A549 (cell line): ENCODE results near the gene ATF1. TPM values are rescaled to one million over a fixed set of nuclear protein-coding genes. Genes with fewer than 3 reads are reported as not detected.
A peak's percentile ranks its signal among the peaks of the same experiment; 100 is the strongest.
"Not testable (repeated sequence)": the region's sequence is repeated elsewhere in the genome, so short reads cannot be mapped to it uniquely, and the experiment has no call there.

Experiments used
- ATAC-seq, 2 experiments: fragments of 200-7000 bp in 1 of 2; fragments of >200 bp in 1 of 2; cut with Nextera tagmentation in 1 of 2; cut with Tn5 transposase in 1 of 2; 3 replicates each; pipeline versions ENCODE4 v1.8.0 to v1.9.1; 2018 to 2020; ENCODE audit warnings: mild to moderate bottlenecking in 1 of 2, moderate library complexity in 1 of 2
- CTCF ChIA-PET: fragments of 300-600 bp; sonication (Branson Sonifier 250); formaldehyde crosslinking; extraction: SDS; loops from one replicate; lab custom pipeline; 2021; ENCODE audit warnings: antibody characterized with exemption, inconsistent platforms; lab: Yijun Ruan, JAX
- POLR2A ChIA-PET: fragments of 350-600 bp; formaldehyde crosslinking; extraction: SDS; loops from one replicate; lab custom pipeline; 2021; ENCODE audit warnings: antibody characterized with exemption, inconsistent platforms; lab: Yijun Ruan, JAX
- DNase-seq, 2 experiments: peaks; one replicate each; pipeline versions ENCODE4 v3.0.0 to v3.0.0-alpha.2; 2011 to 2016; ENCODE audit warnings: low read depth in 1 of 2, low spot score in 1 of 2
- FAIRE-seq: peaks from 2 replicates; lab custom pipeline; 2011; peaks lifted over from hg19 to GRCh38; lab: Jason Lieb, UNC
- H3K27ac ChIP-seq, 2 experiments: fragments of >200 bp; sonication (Bioruptor Twin); formaldehyde crosslinking; 3 replicates each; pipeline ENCODE4 v1.5.1; 2016 to 2017
- H3K4me1 ChIP-seq: fragments of >200 bp; sonication (Bioruptor Twin); formaldehyde crosslinking; 3 replicates; pipeline ENCODE4 v1.6.1; 2016
- H3K4me2 ChIP-seq: fragments of >200 bp; sonication (Bioruptor Twin); formaldehyde crosslinking; 3 replicates; pipeline ENCODE4 v1.6.1; 2016
- H3K4me3 ChIP-seq: fragments of >200 bp; sonication (Bioruptor Twin); formaldehyde crosslinking; 3 replicates; pipeline ENCODE4 v1.5.1; 2016
- H3K9me3 ChIP-seq: fragments of >200 bp; sonication (Bioruptor Twin); formaldehyde crosslinking; 3 replicates; pipeline ENCODE4 v1.6.1; 2016
- CEBPB ChIP-seq, 2 experiments: fragments of >200 bp in 1 of 2; sonication (Bioruptor Twin) in 1 of 2; formaldehyde crosslinking in 1 of 2; IDR thresholded peaks; 2 replicates each; pipeline ENCODE4 v1.6.1; 2012 to 2016
- CHD2 ChIP-seq: fragments of 150-350 bp; IDR thresholded peaks from 2 replicates; pipeline ENCODE4 v1.6.1; 2014; ENCODE audit warnings: low read length; ENCODE audit not compliant: partially characterized antibody
- CHD4 ChIP-seq: fragments of 200-600 bp; sonication (generic); IDR thresholded peaks from 2 replicates; pipeline ENCODE4 v1.6.1; 2016; ENCODE audit warnings: antibody characterized with exemption, mild to moderate bottlenecking, borderline replicate concordance
- EHF ChIP-seq: fragments of 250-450 bp; sonication (Bioruptor Pico); IDR thresholded peaks from 2 replicates; pipeline ENCODE4 v1.5.0; 2020; ENCODE audit warnings: mild to moderate bottlenecking
- EHMT2 ChIP-seq: fragments of 200-600 bp; sonication (generic); IDR thresholded peaks from 2 replicates; pipeline ENCODE4 v1.6.1; 2016; ENCODE audit warnings: antibody characterized with exemption, low read depth, mild to moderate bottlenecking, moderate library complexity
- FOSL2 ChIP-seq, 2 experiments: fragments of 450-650 bp in 1 of 2; fragments of >200 bp in 1 of 2; sonication (Bioruptor Twin) in 1 of 2; formaldehyde crosslinking; IDR thresholded peaks; 2 replicates each; pipeline versions ENCODE4 v1.5.0 to v1.6.1; 2016 to 2020; ENCODE audit warnings: mild to moderate bottlenecking in 1 of 2, moderate library complexity in 1 of 2
- HOXB13 ChIP-seq: fragments of 250-450 bp; sonication (Bioruptor Pico); IDR thresholded peaks from 2 replicates; pipeline ENCODE4 v1.5.0; 2020; ENCODE audit warnings: low read depth, mild to moderate bottlenecking, moderate library complexity
- HOXB5 ChIP-seq: fragments of 250-450 bp; sonication (Bioruptor Pico); IDR thresholded peaks from 2 replicates; pipeline ENCODE4 v1.5.0; 2020; ENCODE audit warnings: mild to moderate bottlenecking, moderate library complexity
- JUNB ChIP-seq: fragments of >200 bp; sonication (Bioruptor Twin); formaldehyde crosslinking; IDR thresholded peaks from 2 replicates; pipeline ENCODE4 v1.6.1; 2016
- KDM1A ChIP-seq: fragments of 200-600 bp; sonication (generic); IDR thresholded peaks from 2 replicates; pipeline ENCODE4 v1.6.1; 2016; ENCODE audit warnings: low read depth, mild to moderate bottlenecking
- MAZ ChIP-seq: fragments of 150-350 bp; IDR thresholded peaks from 2 replicates; pipeline ENCODE4 v1.6.1; 2014; ENCODE audit warnings: antibody characterized with exemption, low read depth, low read length, borderline replicate concordance
- NFE2L2 ChIP-seq: fragments of 150-350 bp; conservative IDR thresholded peaks from 2 replicates; pipeline ENCODE4 v1.6.1; 2014; ENCODE audit warnings: low read length
- NR3C1 ChIP-seq: fragments of >200 bp; sonication (Bioruptor Twin); formaldehyde crosslinking; IDR thresholded peaks from 3 replicates; pipeline ENCODE4 v1.6.1; 2017
- RAD21 ChIP-seq, 2 experiments: fragments of >200 bp in 1 of 2; sonication (Bioruptor Twin) in 1 of 2; formaldehyde crosslinking in 1 of 2; IDR thresholded peaks in 1 of 2; conservative IDR thresholded peaks in 1 of 2; 2 replicates in 1 of 2; 3 replicates in 1 of 2; pipeline ENCODE4 v1.6.1; 2012 to 2018; ENCODE audit warnings: inconsistent platforms in 1 of 2
- RARB ChIP-seq: fragments of 250-450 bp; sonication (Bioruptor Pico); IDR thresholded peaks from 2 replicates; pipeline ENCODE4 v1.8.0; 2021; ENCODE audit warnings: mild to moderate bottlenecking, moderate library complexity
- RNF2 ChIP-seq: fragments of 200-600 bp; sonication (generic); IDR thresholded peaks from 2 replicates; pipeline ENCODE4 v1.6.1; 2016; ENCODE audit warnings: low read depth, mild to moderate bottlenecking, antibody characterized with exemption, moderate library complexity, borderline replicate concordance
- SMC3 ChIP-seq: fragments of >200 bp; sonication (Bioruptor Twin); formaldehyde crosslinking; IDR thresholded peaks from 3 replicates; pipeline ENCODE4 v1.6.1; 2018; ENCODE audit warnings: inconsistent platforms
- TFCP2L1 ChIP-seq: fragments of 250-450 bp; sonication (Bioruptor Pico); IDR thresholded peaks from 2 replicates; pipeline ENCODE4 v1.5.0; 2021; ENCODE audit warnings: mild to moderate bottlenecking
- TP53 ChIP-seq: fragments of 250-450 bp; sonication (Bioruptor Pico); IDR thresholded peaks from 2 replicates; pipeline ENCODE4 v1.5.0; 2021; ENCODE audit warnings: mild to moderate bottlenecking, moderate library complexity
- ZNF302 ChIP-seq: fragments of 250-450 bp; sonication (Bioruptor Pico); IDR thresholded peaks from 2 replicates; pipeline ENCODE4 v1.9.0; 2021; ENCODE audit warnings: inconsistent platforms, mild to moderate bottlenecking, moderate library complexity
- ZSCAN20 ChIP-seq: fragments of 250-450 bp; sonication (Bioruptor Pico); IDR thresholded peaks from 2 replicates; pipeline ENCODE4 v1.8.0; 2022; ENCODE audit warnings: mild to moderate bottlenecking, moderate library complexity
- WGBS: methylation state at CpG from one replicate; pipeline ENCODE4 v1.1.6; 2017; ENCODE audit errors: missing lambda C conversion rate; 5-methylcytosine and 5-hydroxymethylcytosine counted together
- polyA plus RNA-seq, 4 experiments: library from polyadenylated mRNA; depleted of rRNA in 3 of 4; stranded (reverse); fragments of >200 nt; fragmentation: RNase III in 1 of 4; extraction: RNeasy Plus Mini Kit Qiagen cat#74134 plus additional on column Dnase treatment in 1 of 4; gene quantifications; 2 replicates in 3 of 4; 3 replicates in 1 of 4; pipeline ENCODE4 v1.2.3, GENCODE V29; 2011 to 2017
- TF ChIP-seq, protein P1 (sequence below): IDR thresholded peaks from 2 replicates; pipeline ENCODE4 v1.6.1; 2012
- TF ChIP-seq, protein P2 (sequence below): fragments of >200 bp; sonication (Bioruptor Twin); formaldehyde crosslinking; IDR thresholded peaks from 3 replicates; pipeline ENCODE4 v1.5.1; 2016
- TF ChIP-seq, protein P3 (sequence below): fragments of >200 bp; sonication (Bioruptor Twin); formaldehyde crosslinking; IDR thresholded peaks from 2 replicates; pipeline ENCODE4 v1.6.1; 2016

Gene ATF1
- polyA plus RNA-seq, 2 of the 4 experiments (the other 2 are of a cell fraction) = 34.2 to 77.1 TPM

DNA sequence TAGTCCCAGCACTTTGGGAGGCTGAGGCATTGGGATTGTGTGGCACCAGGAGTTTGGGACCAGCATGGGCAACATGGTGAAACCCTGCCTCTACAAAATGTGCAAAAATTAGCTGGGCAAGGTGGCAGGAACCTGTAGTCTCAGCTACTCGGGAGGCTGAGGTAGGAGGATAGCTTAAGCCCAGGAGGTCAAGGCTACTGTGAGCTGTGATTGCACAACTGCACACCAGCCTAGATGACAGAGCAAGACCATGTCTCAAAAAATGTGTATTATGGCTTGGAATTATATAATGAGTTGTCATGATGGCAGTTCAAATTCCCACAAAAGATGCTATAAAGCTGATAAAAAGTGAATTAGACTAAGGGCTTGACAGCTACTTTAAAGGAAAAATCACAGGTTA is 58.2 kb downstream of the ATF1 start:
- Histone ChIP-seq H3K9me3 (no peaks in the 10 kb centered on the region), H3K27ac (no peak overlapping the region), H3K4me2 (no peak overlapping the region), H3K4me3 (no peak overlapping the region), H3K4me1 (peaks cover 9% of the 10 kb centered on the region)
- 89% methylated on average over 1 of the region's 1 CpG for WGBS
- ATAC-seq = no peak
- POLR2A ChIA-PET = no interaction called here
- DNase-seq = no peak
- FAIRE-seq = no peak
- CTCF ChIA-PET = interaction anchor here (0.6 to 1.8 kb wide), 6 partner anchors 10 to 520 kb away, joined by 3 to 11 read pairs (median 3); no protein-coding TSS in a partner anchor
- no peak for TF ChIP-seq TP53 (CRISPR knock-in tag)
- TF ChIP-seq CEBPB (IDR thresholded peaks at IDR 0.05) = peak in 1 of 2 experiments; percentile 60; a peak in 3 of 4 replicates

DNA sequence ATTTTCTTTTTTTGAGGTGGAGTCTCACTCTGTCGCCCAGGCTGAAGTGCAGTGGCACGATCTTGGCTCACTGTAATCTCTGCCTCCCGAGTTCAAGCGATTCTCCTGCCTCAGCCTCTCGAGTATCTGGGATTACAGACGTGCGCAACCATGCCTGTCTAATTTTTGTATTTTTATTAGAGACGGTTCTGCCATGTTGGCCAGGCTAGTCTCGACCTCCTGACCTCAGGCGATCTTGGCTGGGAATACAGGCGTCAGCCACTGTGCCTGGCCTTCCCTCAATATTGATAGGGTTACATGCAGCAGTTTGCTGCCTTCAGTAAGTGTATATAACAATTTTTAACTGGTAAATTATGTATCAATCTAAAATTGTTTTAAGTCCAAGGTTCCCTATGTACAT is 59.8 kb downstream of the ATF1 start:
- H3K27ac ChIP-seq, POLR2A ChIA-PET, H3K9me3 ChIP-seq, H3K4me2 ChIP-seq, H3K4me3 ChIP-seq, H3K4me1 ChIP-seq, ATAC-seq, FAIRE-seq, DNase-seq: not testable (repeated sequence)
- 95% methylated on average over 11 of the region's 11 CpGs for WGBS
- CTCF ChIA-PET = interaction anchor here (2.2 to 4.3 kb wide), 3 partner anchors 59 to 518 kb away, joined by 9 to 72 read pairs (median 20); no protein-coding TSS in a partner anchor

DNA sequence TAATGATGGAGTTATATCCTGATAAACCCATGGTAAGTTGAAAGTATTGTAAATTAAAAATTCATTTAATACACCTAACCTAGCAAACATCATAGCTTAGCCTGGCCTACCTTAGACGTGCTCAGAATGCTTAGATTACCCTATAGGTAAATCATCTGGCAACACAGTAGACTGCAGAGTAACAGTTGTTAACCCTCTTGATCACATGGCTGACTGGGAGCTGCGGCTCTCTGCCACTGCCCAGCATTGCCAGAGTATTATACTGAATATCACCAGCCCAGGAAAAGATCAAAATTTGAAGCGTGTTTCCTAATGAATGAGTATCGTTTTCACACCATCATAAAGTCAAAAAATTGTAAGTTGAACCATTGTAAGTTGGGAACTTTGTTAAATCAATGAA is 61.0 kb downstream of the ATF1 start:
- CTCF ChIA-PET = interaction anchor here (0.6 to 4.3 kb wide), 19 partner anchors 11 to 1200 kb away, joined by 3 to 72 read pairs (median 4); partner anchors contain the start of gene SLC11A2
- Histone ChIP-seq H3K4me1 (peaks cover 9% of the 10 kb centered on the region), H3K4me3 (no peak overlapping the region), H3K4me2 (peak overlapping the region; percentile 2; the same call in 2 of the 3 replicates), H3K27ac (peak overlapping the region; percentile 2 to 59; a peak in 4 of 6 replicates), H3K9me3 (no peaks in the 10 kb centered on the region)
- POLR2A ChIA-PET = interaction anchor here (0.6 to 1.1 kb wide), 5 partner anchors 60 to 516 kb away, joined by 3 to 5 read pairs (median 3); partner anchors contain the start of genes DIP2B and SLC11A2
- ATAC-seq = peak in 1 of 2 experiments; percentile 62; a peak in 3 of 6 replicates
- 27% methylated on average over 4 of the region's 4 CpGs for WGBS
- no peak for FAIRE-seq
- no peak for DNase-seq
- no peak for TF ChIP-seq SMC3
- no peak for TF ChIP-seq HOXB5 (CRISPR knock-in tag)
- TF ChIP-seq ZNF302 (CRISPR knock-in tag) = no peak
- TF ChIP-seq ZSCAN20 = no peak
- TF ChIP-seq EHMT2 = no peak
- TF ChIP-seq TFCP2L1 (CRISPR knock-in tag) = no peak
- no peak for TF ChIP-seq RNF2
- no peak for TF ChIP-seq MAZ
- no peak for TF ChIP-seq NR3C1
- TF ChIP-seq CHD2 = no peak
- TF ChIP-seq EHF (CRISPR knock-in tag) = no peak
- TF ChIP-seq NFE2L2 = no peak
- TF ChIP-seq CHD4 = no peak

DNA sequence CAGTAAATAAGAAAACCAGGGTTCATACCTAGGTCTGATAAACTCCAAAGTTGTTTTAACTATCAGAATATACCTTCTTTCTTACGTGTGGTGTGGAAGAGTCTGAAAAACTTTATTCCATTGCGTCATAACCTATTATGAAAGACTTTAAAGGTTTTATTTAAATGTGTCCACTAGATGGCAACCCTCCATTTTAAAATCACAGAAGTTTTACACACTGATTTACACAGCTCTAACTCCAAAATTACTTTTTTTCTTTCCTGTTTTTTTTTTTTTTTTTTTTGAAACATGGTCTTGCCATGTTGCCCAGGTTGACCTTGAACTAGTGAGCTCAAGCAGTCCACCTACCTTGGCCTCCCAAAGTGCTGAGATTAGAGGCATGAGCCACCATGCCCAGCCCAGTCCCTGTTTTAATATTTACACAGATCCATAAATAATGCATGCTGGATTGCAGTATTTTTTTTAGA is 61.5 kb downstream of the ATF1 start:
- Histone ChIP-seq H3K4me2 (peak overlapping the region; percentile 2; the same call in 2 of the 3 replicates), H3K4me3 (no peak overlapping the region), H3K4me1 (peaks cover 9% of the 10 kb centered on the region), H3K27ac (peak overlapping the region; percentile 2 to 59; a peak in 4 of 6 replicates), H3K9me3 (no peaks in the 10 kb centered on the region)
- CTCF ChIA-PET = interaction anchor here (0.6 to 4.3 kb wide), 34 partner anchors 11 to 1201 kb away, joined by 3 to 72 read pairs (median 3); partner anchors contain the start of gene SLC11A2
- FAIRE-seq (no peak), ATAC-seq (peak; percentile 72 to 75)
- POLR2A ChIA-PET = interaction anchor here (0.6 to 1.1 kb wide), 5 partner anchors 61 to 516 kb away, joined by 3 to 5 read pairs (median 3); partner anchors contain the start of genes DIP2B and SLC11A2
- WGBS = 2% methylated on average over 2 of the region's 2 CpGs
- TF ChIP-seq HOXB13 (CRISPR knock-in tag) (no peak), RAD21 (conservative IDR thresholded peaks at IDR 0.05 in 1 of 2, IDR thresholded peaks at IDR 0.05 in 1 of 2) (peak; percentile 74 to 76), ZSCAN20 (no peak), FOSL2 (IDR thresholded peaks at IDR 0.05) (no peak), FOSL2 (CRISPR knock-in tag; IDR thresholded peaks at IDR 0.05) (peak; percentile 39; the same call in 1 of the 2 replicates), KDM1A (no peak), NFE2L2 (no peak), JUNB (no peak), SMC3 (peak; percentile 81), NR3C1 (no peak), TP53 (CRISPR knock-in tag) (no peak), CEBPB (IDR thresholded peaks at IDR 0.05) (peak; percentile 97 to 98), RARB (CRISPR knock-in tag) (no peak)
- TF ChIP-seq, protein P1, sequence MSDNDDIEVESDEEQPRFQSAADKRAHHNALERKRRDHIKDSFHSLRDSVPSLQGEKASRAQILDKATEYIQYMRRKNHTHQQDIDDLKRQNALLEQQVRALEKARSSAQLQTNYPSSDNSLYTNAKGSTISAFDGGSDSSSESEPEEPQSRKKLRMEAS = no peak
- TF ChIP-seq, protein P2, sequence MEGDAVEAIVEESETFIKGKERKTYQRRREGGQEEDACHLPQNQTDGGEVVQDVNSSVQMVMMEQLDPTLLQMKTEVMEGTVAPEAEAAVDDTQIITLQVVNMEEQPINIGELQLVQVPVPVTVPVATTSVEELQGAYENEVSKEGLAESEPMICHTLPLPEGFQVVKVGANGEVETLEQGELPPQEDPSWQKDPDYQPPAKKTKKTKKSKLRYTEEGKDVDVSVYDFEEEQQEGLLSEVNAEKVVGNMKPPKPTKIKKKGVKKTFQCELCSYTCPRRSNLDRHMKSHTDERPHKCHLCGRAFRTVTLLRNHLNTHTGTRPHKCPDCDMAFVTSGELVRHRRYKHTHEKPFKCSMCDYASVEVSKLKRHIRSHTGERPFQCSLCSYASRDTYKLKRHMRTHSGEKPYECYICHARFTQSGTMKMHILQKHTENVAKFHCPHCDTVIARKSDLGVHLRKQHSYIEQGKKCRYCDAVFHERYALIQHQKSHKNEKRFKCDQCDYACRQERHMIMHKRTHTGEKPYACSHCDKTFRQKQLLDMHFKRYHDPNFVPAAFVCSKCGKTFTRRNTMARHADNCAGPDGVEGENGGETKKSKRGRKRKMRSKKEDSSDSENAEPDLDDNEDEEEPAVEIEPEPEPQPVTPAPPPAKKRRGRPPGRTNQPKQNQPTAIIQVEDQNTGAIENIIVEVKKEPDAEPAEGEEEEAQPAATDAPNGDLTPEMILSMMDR = peak; percentile 85
- TF ChIP-seq, protein P3, sequence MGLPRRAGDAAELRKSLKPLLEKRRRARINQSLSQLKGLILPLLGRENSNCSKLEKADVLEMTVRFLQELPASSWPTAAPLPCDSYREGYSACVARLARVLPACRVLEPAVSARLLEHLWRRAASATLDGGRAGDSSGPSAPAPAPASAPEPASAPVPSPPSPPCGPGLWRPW = peak; percentile 46; the same call in 1 of the 2 replicates
- TF ChIP-seq, all 56 proteins: peak for 6
- DNase-seq = peak; percentile 25 to 72
